CD4-positive, alpha-beta T cell (primary cell): ENCODE results near the gene TBC1D24. TPM values are rescaled to one million over a fixed set of nuclear protein-coding genes. Genes with fewer than 3 reads are reported as not detected.

Source experiments
- ATAC-seq: fragments of 200-7000 bp; cut with Tn5 transposase; one replicate; pipeline ENCODE4 v1.10.0; 2022; ENCODE audit warnings: mild to moderate bottlenecking; ENCODE audit not compliant: poor library complexity
- CTCF ChIA-PET: fragments of 350-600 bp; sonication (Branson Sonifier 250); formaldehyde crosslinking; loops from one replicate; lab custom pipeline; 2021; ENCODE audit warnings: antibody characterized with exemption, inconsistent platforms; lab: Charles Lee
- POLR2A ChIA-PET: fragments of 350-600 bp; sonication (Branson Sonifier 250); formaldehyde crosslinking; loops from one replicate; lab custom pipeline; 2021; ENCODE audit warnings: antibody characterized with exemption, inconsistent platforms; lab: Charles Lee
- DNase-seq, 14 experiments: peaks; one replicate each; pipeline ENCODE4 v3.0.0-alpha.2; 2013 to 2020; ENCODE audit warnings: mixed read lengths in 2 of 14
- H3K27ac ChIP-seq, 2 donors: one replicate each; pipeline versions ENCODE4 v1.5.1 to v1.7.0; 2013; ENCODE audit warnings: low read length in 2 of 2, low read depth in 1 of 2, mild to moderate bottlenecking in 1 of 2
- H3K27me3 ChIP-seq, 2 experiments: 1 replicate in 1 of 2; 2 replicates in 1 of 2; pipeline versions ENCODE4 v1.6.1 to v1.7.0; 2013; ENCODE audit warnings: low read length in 2 of 2, control low read depth in 1 of 2, mild to moderate bottlenecking in 1 of 2, moderate library complexity in 1 of 2; ENCODE audit not compliant: insufficient read depth in 2 of 2, control insufficient read depth in 1 of 2
- H3K36me3 ChIP-seq: one replicate; pipeline ENCODE4 v1.6.1; 2013; ENCODE audit warnings: low read length, control low read depth; ENCODE audit not compliant: insufficient read depth
- H3K4me1 ChIP-seq: one replicate; pipeline ENCODE4 v1.6.1; 2013; ENCODE audit warnings: low read length, control low read depth; ENCODE audit not compliant: insufficient read depth
- H3K4me3 ChIP-seq: one replicate; pipeline ENCODE4 v1.5.1; 2013; ENCODE audit warnings: mild to moderate bottlenecking, low read length, moderate library complexity
- H3K9me3 ChIP-seq, 2 experiments: 1 replicate in 1 of 2; 2 replicates in 1 of 2; pipeline versions ENCODE4 v1.6.1 to v1.7.0; 2013; ENCODE audit warnings: low read length in 2 of 2, mild to moderate bottlenecking in 2 of 2, control low read depth in 1 of 2, moderate library complexity in 1 of 2; ENCODE audit not compliant: control insufficient read depth in 1 of 2, insufficient read depth in 1 of 2
- H3K27ac Mint-ChIP-seq: one replicate; pipeline ENCODE4 v1.8.0; 2020; ENCODE audit warnings: mixed read lengths
- H3K27me3 Mint-ChIP-seq: one replicate; pipeline ENCODE4 v1.8.0; 2021; ENCODE audit warnings: mixed read lengths
- H3K36me3 Mint-ChIP-seq: one replicate; pipeline ENCODE4 v1.8.0; 2021; ENCODE audit warnings: low read depth, mixed read lengths
- H3K4me1 Mint-ChIP-seq: one replicate; pipeline ENCODE4 v1.8.0; 2021; ENCODE audit warnings: low read depth, mixed read lengths
- H3K4me3 Mint-ChIP-seq: one replicate; pipeline ENCODE4 v1.8.0; 2020; ENCODE audit warnings: mild to moderate bottlenecking, mixed read lengths
- H3K9me3 Mint-ChIP-seq: one replicate; pipeline ENCODE4 v1.8.0; 2020; ENCODE audit warnings: mixed read lengths
- intact Hi-C, 2 experiments: fragments of 100-400 bp; cut with DNase I in 1 of 2; cut with micrococcal nuclease in 1 of 2; formaldehyde crosslinking; loops; one replicate each; pipeline versions ENCODE4 v1.15.1 to v1.9.0; 2023 to 2025; cut with DNase I, micrococcal nuclease
- total RNA-seq, 174 experiments: library from RNA in 2 of 174; stranded (reverse) in 2 of 174; gene quantifications; one replicate each; pipeline ENCODE4 v1.2.3 and lab custom pipeline; 2021 to 2026
- TF ChIP-seq, protein P1 (sequence below): fragments of 200-600 bp; IDR thresholded peaks from one replicate; pipeline ENCODE4 v1.8.0; 2022; ENCODE audit warnings: antibody characterized with exemption, mild to moderate bottlenecking

The TBC1D24 gene
- total RNA-seq, 2 experiments from 2014 or later, result 1.2 to 2.1 TPM

DNA sequence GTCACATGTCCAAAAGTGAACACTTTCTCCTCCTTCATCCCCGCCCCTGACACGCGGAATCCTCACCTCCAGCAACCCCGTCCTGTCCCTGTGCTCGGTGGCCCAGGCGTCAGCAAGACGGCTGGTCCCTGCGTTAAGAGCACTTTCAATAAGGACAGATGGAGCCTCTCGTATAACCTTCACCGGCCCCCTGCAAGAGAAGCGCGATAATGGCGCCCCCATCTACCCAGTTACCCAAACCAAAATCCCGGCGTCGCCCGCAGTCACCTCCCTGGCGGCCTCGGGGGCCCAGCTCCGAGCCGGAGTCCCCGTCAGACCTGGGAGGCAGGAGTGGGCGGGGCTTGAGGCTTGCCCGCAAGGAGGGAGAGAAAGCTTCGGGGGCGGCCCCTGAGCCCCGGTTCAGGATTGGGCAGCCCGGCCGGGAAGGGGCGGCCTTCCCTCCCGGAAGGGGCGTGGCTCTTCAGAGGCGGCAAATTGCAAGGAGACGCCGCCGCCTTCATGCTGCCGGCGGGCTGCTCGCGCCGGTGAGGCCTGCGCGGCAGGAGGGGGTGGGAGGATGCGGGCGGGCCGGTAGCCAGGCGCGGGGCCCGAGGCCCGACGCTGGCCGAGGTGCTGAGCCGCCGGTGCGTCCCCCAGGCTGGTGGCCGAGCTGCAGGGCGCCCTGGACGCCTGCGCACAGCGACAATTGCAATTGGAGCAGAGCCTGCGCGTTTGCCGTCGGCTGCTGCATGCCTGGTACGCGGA lies 15.1 kb upstream of the TBC1D24 start, which contains the start of gene TEDC2:
Gene TEDC2, plus strand, starts transcription at position 463 of the 744 bp plus-strand sequence. Its CDS starts 36 bp downstream, at position 499.
- TF ChIP-seq, protein P1, sequence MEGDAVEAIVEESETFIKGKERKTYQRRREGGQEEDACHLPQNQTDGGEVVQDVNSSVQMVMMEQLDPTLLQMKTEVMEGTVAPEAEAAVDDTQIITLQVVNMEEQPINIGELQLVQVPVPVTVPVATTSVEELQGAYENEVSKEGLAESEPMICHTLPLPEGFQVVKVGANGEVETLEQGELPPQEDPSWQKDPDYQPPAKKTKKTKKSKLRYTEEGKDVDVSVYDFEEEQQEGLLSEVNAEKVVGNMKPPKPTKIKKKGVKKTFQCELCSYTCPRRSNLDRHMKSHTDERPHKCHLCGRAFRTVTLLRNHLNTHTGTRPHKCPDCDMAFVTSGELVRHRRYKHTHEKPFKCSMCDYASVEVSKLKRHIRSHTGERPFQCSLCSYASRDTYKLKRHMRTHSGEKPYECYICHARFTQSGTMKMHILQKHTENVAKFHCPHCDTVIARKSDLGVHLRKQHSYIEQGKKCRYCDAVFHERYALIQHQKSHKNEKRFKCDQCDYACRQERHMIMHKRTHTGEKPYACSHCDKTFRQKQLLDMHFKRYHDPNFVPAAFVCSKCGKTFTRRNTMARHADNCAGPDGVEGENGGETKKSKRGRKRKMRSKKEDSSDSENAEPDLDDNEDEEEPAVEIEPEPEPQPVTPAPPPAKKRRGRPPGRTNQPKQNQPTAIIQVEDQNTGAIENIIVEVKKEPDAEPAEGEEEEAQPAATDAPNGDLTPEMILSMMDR, result no peak
- H3K27ac ChIP-seq, result no peak within 1 kb of the TSS
- ATAC-seq, result peak; percentile 100
- Mint-ChIP-seq H3K27me3 (no peaks in the 10 kb centered on the region), H3K36me3 (no peaks in the 10 kb centered on the region), H3K4me1 (peaks cover 5% of the 10 kb centered on the region), H3K4me3 (peak within 1 kb of the TSS; percentile 79), H3K27ac (no peak within 1 kb of the TSS), H3K9me3 (no peaks in the 10 kb centered on the region)
- intact Hi-C loops, result loop anchor here in 1 of 2 experiments (2.0 kb wide), 1 partner anchor 31 kb away; the partner anchor contains the start of gene CCNF
- no peaks in the 10 kb centered on the region for H3K27me3 ChIP-seq
- POLR2A ChIA-PET, result interaction anchor here (0.6 to 2.9 kb wide), 14 partner anchors 9 to 1039 kb away, joined by 3 to 9 read pairs (median 4); partner anchors contain the start of genes AMDHD2, KCTD5, NTN3 and RPS2
- peaks cover 21% of the 10 kb centered on the region for H3K4me1 ChIP-seq
- peak; percentile 92 to 99 (median 96) for DNase-seq
- CTCF ChIA-PET, result interaction anchor here (0.9 kb wide), 2 partner anchors 39 to 119 kb away, joined by 3 read pairs; partner anchors contain the start of gene ABCA3
- H3K9me3 ChIP-seq, result no peaks in the 10 kb centered on the region
- H3K4me3 ChIP-seq, result peak within 1 kb of the TSS; percentile 67
- no peaks in the 10 kb centered on the region for H3K36me3 ChIP-seq

DNA sequence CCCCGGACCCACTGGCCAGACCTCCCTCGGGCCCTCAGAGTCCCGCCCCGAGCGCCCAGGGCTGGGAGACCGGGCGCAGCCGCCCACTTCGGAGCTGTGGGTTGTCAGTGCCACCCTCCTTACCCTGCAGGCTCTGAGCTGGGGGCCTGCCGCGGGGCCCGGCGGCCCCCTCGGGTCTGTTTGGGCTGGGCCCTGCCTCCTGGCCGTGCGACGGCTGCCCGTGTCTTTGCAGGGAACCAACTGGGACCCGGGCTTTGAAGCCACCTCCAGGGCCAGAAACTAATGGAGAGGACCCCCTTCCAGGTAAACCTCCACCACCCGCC lies 14.6 kb upstream of the TBC1D24 start:
- H3K4me3 Mint-ChIP-seq, result no peak overlapping the region
- DNase-seq (no peak), ATAC-seq (no peak)
- Histone ChIP-seq H3K27ac (no peak overlapping the region), H3K36me3 (no peaks in the 10 kb centered on the region), H3K4me3 (peak overlapping the region; percentile 38), H3K4me1 (peaks cover 21% of the 10 kb centered on the region), H3K27me3 (no peaks in the 10 kb centered on the region), H3K9me3 (no peaks in the 10 kb centered on the region)
- H3K9me3 Mint-ChIP-seq, result no peaks in the 10 kb centered on the region
- ChIA-PET POLR2A (interaction anchor here (1.0 to 2.9 kb wide), 9 partner anchors 8 to 1040 kb away, joined by 3 to 9 read pairs (median 4); partner anchors contain the start of genes AMDHD2, KCTD5, NTN3 and RPS2), CTCF (interaction anchor here (0.9 kb wide), 2 partner anchors 39 to 120 kb away, joined by 3 read pairs; partner anchors contain the start of gene ABCA3)
- no peaks in the 10 kb centered on the region for H3K36me3 Mint-ChIP-seq
- H3K27ac Mint-ChIP-seq, result no peak overlapping the region
- peaks cover 5% of the 10 kb centered on the region for H3K4me1 Mint-ChIP-seq
- peaks cover 2% of the 10 kb centered on the region for H3K27me3 Mint-ChIP-seq
- intact Hi-C loops, result loop anchor here in 1 of 2 experiments (2.0 kb wide), 1 partner anchor 32 kb away; the partner anchor contains the start of gene CCNF
- TF ChIP-seq, protein P1, result no peak

DNA sequence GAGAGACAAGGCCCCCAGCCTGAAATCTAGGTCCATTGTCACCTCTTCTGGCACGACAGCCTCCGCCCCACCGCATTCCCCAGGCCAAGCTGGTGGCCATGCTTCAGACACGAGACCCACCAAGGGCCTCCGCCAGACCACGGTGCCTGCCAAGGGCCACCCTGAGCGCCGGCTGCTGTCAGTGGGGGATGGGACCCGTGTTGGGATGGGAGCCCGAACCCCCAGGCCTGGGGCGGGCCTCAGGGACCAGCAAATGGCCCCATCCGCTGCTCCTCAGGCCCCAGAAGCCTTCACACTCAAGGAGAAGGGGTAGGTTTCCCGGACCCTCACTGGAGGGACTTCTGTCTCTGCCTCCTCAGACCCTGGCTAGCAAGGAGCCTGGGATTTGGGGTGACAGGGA lies 14.0 kb upstream of the TBC1D24 start:
- H3K27me3 ChIP-seq, result no peaks in the 10 kb centered on the region
- intact Hi-C loops, result loop anchor here in 1 of 2 experiments (2.0 kb wide), 1 partner anchor 32 kb away; the partner anchor contains the start of gene CCNF
- no peak overlapping the region for H3K27ac ChIP-seq
- ChIA-PET POLR2A (interaction anchor here (1.1 to 2.9 kb wide), 4 partner anchors 8 to 496 kb away, joined by 3 to 9 read pairs (median 4); partner anchors contain the start of genes NTN3, RPS2 and TBC1D24), CTCF (no interaction called here)
- Mint-ChIP-seq H3K27ac (no peak overlapping the region), H3K36me3 (no peaks in the 10 kb centered on the region), H3K9me3 (no peaks in the 10 kb centered on the region), H3K4me1 (peaks cover 5% of the 10 kb centered on the region), H3K27me3 (peaks cover 4% of the 10 kb centered on the region), H3K4me3 (no peak overlapping the region)
- ATAC-seq (no peak), DNase-seq (no peak)
- no peaks in the 10 kb centered on the region for H3K36me3 ChIP-seq
- H3K9me3 ChIP-seq, result no peaks in the 10 kb centered on the region
- TF ChIP-seq, protein P1, result no peak
- no peak overlapping the region for H3K4me3 ChIP-seq
- peaks cover 21% of the 10 kb centered on the region for H3K4me1 ChIP-seq
